Naive thymus-derived CD4-positive, alpha-beta T cell (primary cell): ENCODE results near the gene SIN3A. TPM values are rescaled to one million over a fixed set of nuclear protein-coding genes. Genes with fewer than 3 reads are reported as not detected.
A peak's percentile ranks its signal among the peaks of the same experiment; 100 is the strongest.

Experiments
- ATAC-seq: fragments of 150-1000 bp; cut with Tn5 transposase; 2 replicates; pipeline ENCODE4 v1.10.0; 2021; ENCODE audit warnings: mild to moderate bottlenecking, moderate library complexity
- CTCF ChIA-PET: fragments of 350-600 bp; sonication (Branson Sonifier 250); formaldehyde crosslinking; loops from one replicate; lab custom pipeline; 2021; ENCODE audit warnings: antibody characterized with exemption; lab: Charles Lee
- POLR2A ChIA-PET: fragments of 350-600 bp; sonication (Branson Sonifier 250); formaldehyde crosslinking; loops from one replicate; lab custom pipeline; 2021; ENCODE audit warnings: antibody characterized with exemption, inconsistent platforms; lab: Charles Lee
- DNase-seq, 9 donors: peaks; one replicate each; pipeline versions ENCODE4 v3.0.0 to v3.0.0-alpha.2; 2020 to 2022; ENCODE audit warnings: mixed read lengths in 1 of 9
- H3K27ac ChIP-seq: one replicate; pipeline ENCODE4 v1.7.0; 2013; ENCODE audit warnings: mild to moderate bottlenecking, low read depth, low read length, moderate library complexity
- H3K27me3 ChIP-seq, 2 donors: one replicate each; pipeline ENCODE4 v1.7.0; 2013; ENCODE audit warnings: low read length in 2 of 2, mild to moderate bottlenecking in 2 of 2, moderate library complexity in 2 of 2; ENCODE audit not compliant: control insufficient read depth in 2 of 2, insufficient read depth in 2 of 2
- H3K36me3 ChIP-seq, 3 experiments: 1 replicate in 2 of 3; 2 replicates in 1 of 3; pipeline ENCODE4 v1.7.0; 2013; ENCODE audit warnings: low read length in 3 of 3, mild to moderate bottlenecking in 3 of 3, moderate library complexity in 1 of 3; ENCODE audit not compliant: insufficient read depth in 3 of 3, control insufficient read depth in 2 of 3
- H3K4me1 ChIP-seq, 2 donors: one replicate each; pipeline ENCODE4 v1.7.0; 2013; ENCODE audit warnings: low read length in 2 of 2, mild to moderate bottlenecking in 2 of 2, moderate library complexity in 1 of 2; ENCODE audit not compliant: control insufficient read depth in 2 of 2, insufficient read depth in 2 of 2
- H3K4me3 ChIP-seq: 2 replicates; pipeline ENCODE4 v1.7.0; 2013; ENCODE audit warnings: mild to moderate bottlenecking, low read length
- H3K9me3 ChIP-seq, 3 experiments: 1 replicate in 2 of 3; 2 replicates in 1 of 3; pipeline ENCODE4 v1.7.0; 2013; ENCODE audit warnings: low read length in 3 of 3; ENCODE audit not compliant: control insufficient read depth in 2 of 3
- H3K27ac Mint-ChIP-seq, 9 donors: one replicate each; pipeline ENCODE4 v1.8.0; 2020 to 2022; ENCODE audit warnings: mixed read lengths in 9 of 9, mild to moderate bottlenecking in 8 of 9, moderate library complexity in 5 of 9, inconsistent platforms in 2 of 9
- H3K27me3 Mint-ChIP-seq, 5 donors: one replicate each; pipeline ENCODE4 v1.8.0; 2021 to 2022; ENCODE audit warnings: mixed read lengths in 5 of 5, mild to moderate bottlenecking in 1 of 5
- H3K36me3 Mint-ChIP-seq, 5 donors: one replicate each; pipeline ENCODE4 v1.8.0; 2020 to 2022; ENCODE audit warnings: mixed read lengths in 5 of 5, mild to moderate bottlenecking in 3 of 5, inconsistent platforms in 1 of 5
- H3K4me1 Mint-ChIP-seq, 7 donors: one replicate each; pipeline ENCODE4 v1.8.0; 2020 to 2022; ENCODE audit warnings: mixed read lengths in 7 of 7, mild to moderate bottlenecking in 3 of 7, inconsistent platforms in 1 of 7
- H3K4me3 Mint-ChIP-seq, 10 donors: one replicate each; pipeline ENCODE4 v1.8.0; 2020 to 2022; ENCODE audit warnings: mild to moderate bottlenecking in 10 of 10, mixed read lengths in 10 of 10, moderate library complexity in 6 of 10, inconsistent platforms in 2 of 10
- H3K9me3 Mint-ChIP-seq, 11 donors: one replicate each; pipeline ENCODE4 v1.8.0; 2020 to 2022; ENCODE audit warnings: mixed read lengths in 11 of 11, mild to moderate bottlenecking in 4 of 11, inconsistent platforms in 1 of 11, moderate library complexity in 1 of 11
- intact Hi-C, 2 donors: fragments of 100-400 bp; cut with micrococcal nuclease; formaldehyde crosslinking; loops; one replicate each; pipeline ENCODE4 v1.15.1; 2023
- polyA plus RNA-seq, 2 donors: library from polyadenylated mRNA; unstranded; fragments of 300-500 nt; fragmentation: Illumina TruSeq; gene quantifications; one replicate each; pipeline ENCODE4 v1.2.3, GENCODE V29; 2021
- total RNA-seq, 6 experiments: library from RNA in 5 of 6; stranded (reverse) in 5 of 6; gene quantifications; 1 replicate in 5 of 6; 2 replicates in 1 of 6; pipeline ENCODE4 v1.2.3 and lab custom pipeline; 2021 to 2026

The SIN3A gene
- total and polyA plus RNA-seq, 7 experiments from 2014 or later: 18.0 to 139 (median 120) TPM

DNA sequence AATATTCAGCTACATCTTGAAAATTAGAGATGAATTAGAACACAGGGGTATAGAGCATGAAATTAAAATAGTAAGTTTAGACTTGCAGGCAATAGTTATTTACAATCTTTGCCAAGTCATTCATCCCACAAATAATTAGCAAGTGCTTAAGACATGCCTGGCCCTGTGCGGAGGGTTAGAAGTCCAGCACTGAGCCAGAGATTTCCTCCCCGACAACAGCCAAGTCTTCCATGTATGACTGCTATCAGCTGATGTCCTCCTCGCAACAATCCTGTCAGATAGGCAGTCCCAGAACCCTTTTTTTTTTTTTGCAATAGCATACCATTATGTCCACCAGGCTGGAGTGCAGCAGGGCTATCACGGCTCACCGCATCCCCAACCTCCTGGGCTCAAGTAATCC is 14.6 kb downstream of the SIN3A start:
- Histone ChIP-seq H3K4me3 (no peak overlapping the region), H3K36me3 (peaks cover 0 to 7% (median 4%) of the 10 kb centered on the region in 3 experiments), H3K9me3 (no peaks in the 10 kb centered on the region), H3K4me1 (peaks cover 3 to 10% of the 10 kb centered on the region in 2 donors), H3K27ac (no peak overlapping the region), H3K27me3 (no peaks in the 10 kb centered on the region)
- Mint-ChIP-seq H3K4me3 (peak overlapping the region in 1 of 10 donors; percentile 23), H3K27me3 (no peaks in the 10 kb centered on the region), H3K36me3 (peaks cover 4 to 16% (median 12%) of the 10 kb centered on the region in 5 donors), H3K27ac (peak overlapping the region in 4 of 9 donors; percentile 32 to 78 (median 70)), H3K4me1 (peaks cover 39 to 69% (median 60%) of the 10 kb centered on the region in 7 donors), H3K9me3 (no peaks in the 10 kb centered on the region)
- ATAC-seq (no peak), DNase-seq (no peak)
- POLR2A ChIA-PET: interaction anchor here (0.7 to 1.7 kb wide), 5 partner anchors 8 to 20 kb away, joined by 3 to 6 read pairs (median 3); partner anchors contain the start of gene SIN3A
- CTCF ChIA-PET: no interaction called here
- intact Hi-C loops: loop anchor here in 1 of 2 donors (2.0 kb wide), 1 partner anchor 14 kb away; the partner anchor contains the start of gene SIN3A

DNA sequence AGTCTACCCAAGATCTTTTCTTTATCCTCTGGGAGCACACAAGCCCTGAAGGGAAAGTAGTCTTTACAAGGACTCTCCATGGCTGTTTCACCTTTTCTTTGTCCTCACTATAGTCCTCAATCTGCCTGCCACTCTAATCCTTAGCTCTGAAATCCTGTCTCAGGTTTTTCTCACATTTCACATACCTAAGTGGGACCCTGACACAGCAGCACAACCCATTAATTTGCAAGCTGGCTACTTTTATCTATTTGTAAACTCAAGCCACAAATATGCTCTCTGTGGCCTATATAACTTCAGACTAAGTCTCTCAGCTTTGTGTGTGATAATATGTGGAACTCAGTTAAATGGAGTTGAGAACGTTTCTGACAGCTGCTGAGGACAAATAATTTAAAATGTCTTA is 19.8 kb downstream of the SIN3A start:
- DNase-seq (no peak), ATAC-seq (no peak)
- peaks cover 0 to 22% (median 11%) of the 10 kb centered on the region in 5 donors for H3K36me3 Mint-ChIP-seq
- peak overlapping the region in 2 of 9 donors; percentile 14 to 32 for H3K27ac Mint-ChIP-seq
- H3K9me3 Mint-ChIP-seq: no peaks in the 10 kb centered on the region
- Histone ChIP-seq H3K4me3 (no peak overlapping the region), H3K4me1 (peaks cover under 1 to 3% of the 10 kb centered on the region in 2 donors), H3K9me3 (no peaks in the 10 kb centered on the region), H3K27ac (no peak overlapping the region), H3K36me3 (peaks cover 3 to 36% (median 7%) of the 10 kb centered on the region in 3 experiments), H3K27me3 (no peaks in the 10 kb centered on the region)
- H3K27me3 Mint-ChIP-seq: no peaks in the 10 kb centered on the region
- ChIA-PET POLR2A (interaction anchor here (0.7 to 1.1 kb wide), 3 partner anchors 16 to 123 kb away, joined by 3 to 5 read pairs (median 3); no protein-coding TSS in a partner anchor), CTCF (interaction anchor here (0.5 kb wide), 1 partner anchor 14 kb away, joined by 6 read pairs; no protein-coding TSS in a partner anchor)
- H3K4me3 Mint-ChIP-seq: no peak overlapping the region
- peaks cover 28 to 60% (median 57%) of the 10 kb centered on the region in 7 donors for H3K4me1 Mint-ChIP-seq
- intact Hi-C loops: no loop called here

DNA sequence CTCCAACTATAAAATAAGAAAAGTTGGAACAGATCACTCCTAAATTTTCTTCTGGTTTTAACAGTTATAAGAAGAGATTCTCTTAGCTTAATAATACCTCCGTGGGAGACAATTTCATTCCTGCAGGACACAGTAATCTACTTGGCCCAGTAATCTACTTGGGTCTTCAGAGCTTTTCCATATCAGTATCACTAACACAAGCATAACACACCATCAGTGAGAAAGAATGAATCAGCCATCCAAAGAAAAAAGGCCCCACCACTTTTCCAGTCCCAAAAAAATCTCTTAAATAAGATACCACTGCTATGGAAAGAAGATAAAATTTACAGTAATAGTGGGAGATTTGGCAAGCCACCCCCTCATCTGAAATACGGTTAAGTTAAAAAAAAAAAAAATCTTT is 20.2 kb downstream of the SIN3A start:
- ChIA-PET CTCF (interaction anchor here (0.5 kb wide), 1 partner anchor 14 kb away, joined by 6 read pairs; no protein-coding TSS in a partner anchor), POLR2A (interaction anchor here (0.7 to 1.1 kb wide), 2 partner anchors 16 to 124 kb away, joined by 3 to 5 read pairs; no protein-coding TSS in a partner anchor)
- intact Hi-C loops: no loop called here
- H3K27me3 ChIP-seq: no peaks in the 10 kb centered on the region
- peaks cover 6 to 40% (median 7%) of the 10 kb centered on the region in 3 experiments for H3K36me3 ChIP-seq
- H3K9me3 ChIP-seq: no peaks in the 10 kb centered on the region
- no peak overlapping the region for H3K27ac ChIP-seq
- ATAC-seq (no peak), DNase-seq (no peak)
- H3K27me3 Mint-ChIP-seq: no peaks in the 10 kb centered on the region
- no peak overlapping the region for H3K27ac Mint-ChIP-seq
- H3K4me3 Mint-ChIP-seq: no peak overlapping the region
- peaks cover 28 to 59% (median 53%) of the 10 kb centered on the region in 7 donors for H3K4me1 Mint-ChIP-seq
- no peaks in the 10 kb centered on the region for H3K9me3 Mint-ChIP-seq
- H3K4me1 ChIP-seq: peaks cover 0 to 3% of the 10 kb centered on the region in 2 donors
- H3K4me3 ChIP-seq: no peak overlapping the region
- H3K36me3 Mint-ChIP-seq: peaks cover 0 to 21% (median 10%) of the 10 kb centered on the region in 5 donors

DNA sequence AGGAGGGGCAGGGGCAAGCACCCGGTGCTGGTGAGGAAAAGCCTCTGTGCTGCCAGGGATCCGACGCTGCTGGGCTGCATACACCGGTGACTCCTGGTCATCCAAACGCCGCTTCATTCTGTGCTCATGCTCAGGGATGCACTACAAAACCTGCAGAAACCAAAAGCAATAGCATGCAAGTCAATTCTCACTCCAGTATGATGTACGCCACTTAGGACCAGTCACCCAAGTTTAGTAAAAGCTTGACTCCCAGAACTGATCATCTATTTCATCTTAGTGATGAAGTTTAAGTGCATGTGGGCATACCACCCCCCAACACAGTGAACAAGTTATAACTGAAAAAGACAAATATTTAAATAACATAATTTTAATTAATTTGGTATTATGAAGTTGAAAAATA is 21.2 kb downstream of the SIN3A start:
- ATAC-seq (no peak), DNase-seq (no peak)
- POLR2A ChIA-PET: no interaction called here
- Mint-ChIP-seq H3K27me3 (no peaks in the 10 kb centered on the region), H3K36me3 (peaks cover 0 to 19% (median 13%) of the 10 kb centered on the region in 5 donors), H3K4me3 (no peak overlapping the region), H3K27ac (no peak overlapping the region), H3K4me1 (peaks cover 28 to 62% (median 51%) of the 10 kb centered on the region in 7 donors), H3K9me3 (no peaks in the 10 kb centered on the region)
- no peaks in the 10 kb centered on the region for H3K27me3 ChIP-seq
- no peaks in the 10 kb centered on the region for H3K9me3 ChIP-seq
- CTCF ChIA-PET: no interaction called here
- H3K27ac ChIP-seq: no peak overlapping the region
- intact Hi-C loops: no loop called here
- peaks cover 6 to 49% (median 7%) of the 10 kb centered on the region in 3 experiments for H3K36me3 ChIP-seq
- H3K4me1 ChIP-seq: peaks cover 0 to 3% of the 10 kb centered on the region in 2 donors
- no peak overlapping the region for H3K4me3 ChIP-seq

DNA sequence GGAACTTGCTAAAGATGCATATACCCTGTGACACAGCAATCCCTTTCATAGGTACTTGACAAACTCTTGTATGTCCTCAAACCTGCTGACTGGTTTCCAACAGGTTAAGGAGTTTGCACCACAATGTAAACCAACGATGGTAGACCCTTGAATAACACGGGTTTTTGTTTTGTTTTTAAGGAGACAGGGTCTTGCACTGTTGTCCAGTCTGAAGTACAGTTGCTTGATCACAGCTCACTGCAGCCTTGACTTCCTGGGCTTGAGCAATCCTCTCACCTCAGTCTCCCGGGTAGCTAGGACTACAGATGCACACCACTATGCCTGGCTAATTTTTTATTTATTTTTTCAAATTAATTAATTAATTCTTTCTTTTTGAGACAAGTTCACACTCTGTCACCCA is 23.3 kb downstream of the SIN3A start:
- H3K4me3 ChIP-seq: no peak overlapping the region
- no peak overlapping the region for H3K27ac ChIP-seq
- no peak for DNase-seq
- H3K27me3 ChIP-seq: no peaks in the 10 kb centered on the region
- peaks cover 6 to 53% (median 7%) of the 10 kb centered on the region in 3 experiments for H3K36me3 ChIP-seq
- peaks cover 0 to 2% of the 10 kb centered on the region in 2 donors for H3K4me1 ChIP-seq
- no peak overlapping the region for H3K4me3 Mint-ChIP-seq
- no peaks in the 10 kb centered on the region for H3K9me3 Mint-ChIP-seq
- CTCF ChIA-PET: no interaction called here
- intact Hi-C loops: no loop called here
- no peaks in the 10 kb centered on the region for H3K9me3 ChIP-seq
- H3K36me3 Mint-ChIP-seq: peaks cover 0 to 19% (median 9%) of the 10 kb centered on the region in 5 donors
- no peak overlapping the region for H3K27ac Mint-ChIP-seq
- POLR2A ChIA-PET: no interaction called here
- no peak for ATAC-seq
- no peaks in the 10 kb centered on the region for H3K27me3 Mint-ChIP-seq
- peaks cover 17 to 48% (median 40%) of the 10 kb centered on the region in 7 donors for H3K4me1 Mint-ChIP-seq

DNA sequence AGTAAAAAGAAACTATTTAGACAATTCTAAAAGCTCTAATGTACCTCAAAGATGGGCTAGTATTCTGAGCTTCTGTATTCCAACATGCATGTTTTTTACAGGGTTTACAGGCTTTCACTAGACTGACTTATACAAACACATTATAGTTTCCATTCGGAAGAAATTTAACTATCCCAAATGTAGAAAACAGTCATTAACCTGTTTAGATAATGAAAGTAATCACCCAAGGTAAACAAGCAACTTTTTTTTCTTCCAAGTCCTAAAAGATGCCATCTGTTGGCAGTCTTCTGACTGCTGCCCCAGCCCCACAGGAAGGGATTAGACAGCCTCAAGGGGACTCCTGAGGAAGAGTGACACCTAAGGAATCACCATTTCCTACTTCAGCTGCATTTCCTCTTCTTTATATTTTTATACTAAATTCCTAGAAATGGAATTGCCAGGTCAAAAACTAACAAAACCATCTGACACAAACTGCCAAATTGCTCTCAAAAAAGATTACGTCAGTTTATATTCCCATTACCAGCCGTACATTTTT is 25.5 kb downstream of the SIN3A start:
- DNase-seq (no peak), ATAC-seq (no peak)
- POLR2A ChIA-PET: interaction anchor here (0.7 kb wide), 1 partner anchor 31 kb away, joined by 3 read pairs; no protein-coding TSS in a partner anchor
- H3K27ac ChIP-seq: peak overlapping the region; percentile 12
- peaks cover 14 to 73% (median 15%) of the 10 kb centered on the region in 3 experiments for H3K36me3 ChIP-seq
- intact Hi-C loops: no loop called here
- Mint-ChIP-seq H3K4me3 (no peak overlapping the region), H3K27me3 (no peaks in the 10 kb centered on the region), H3K27ac (peak overlapping the region in 5 of 9 donors; percentile 21 to 81 (median 62)), H3K36me3 (peaks cover 0 to 27% (median 16%) of the 10 kb centered on the region in 5 donors), H3K4me1 (peaks cover 5 to 33% (median 27%) of the 10 kb centered on the region in 7 donors), H3K9me3 (no peaks in the 10 kb centered on the region)
- CTCF ChIA-PET: interaction anchor here (0.6 kb wide), 1 partner anchor 23 kb away, joined by 3 read pairs; no protein-coding TSS in a partner anchor
- H3K4me1 ChIP-seq: no peaks in the 10 kb centered on the region
- H3K9me3 ChIP-seq: no peaks in the 10 kb centered on the region
- no peaks in the 10 kb centered on the region for H3K27me3 ChIP-seq
- no peak overlapping the region for H3K4me3 ChIP-seq
